CD4-positive, alpha-beta T cell treated with Interferon alpha-2 for 1 hour (primary cell): ENCODE results near the gene GTPBP6.
"Not testable (repeated sequence)": the region's sequence is repeated elsewhere in the genome, so short reads cannot be mapped to it uniquely, and the experiment has no call there.

Experiments
- DNase-seq, 2 donors: peaks; one replicate each; pipeline ENCODE4 v3.0.0-alpha.2; 2020 to 2022

Gene GTPBP6

GRCh38 chrX:287670-288069 is 30.9 kb downstream of the GTPBP6 start:
- DNase-seq: peak in 1 of 2 donors; percentile 18

- no peak for DNase-seq
Measured at GRCh38 chrX:285076-285677, 33.4 kb downstream of the GTPBP6 start.

GRCh38 chrX:283115-283845 is 35.3 kb downstream of the GTPBP6 start:
- DNase-seq: peak; percentile 85 to 91

GRCh38 chrX:282000-282681 is 36.5 kb downstream of the GTPBP6 start:
- DNase-seq: not testable (repeated sequence)

GRCh38 chrX:281166-281999 is 37.2 kb downstream of the GTPBP6 start, which contains the start of gene PLCXD1:
TSS of gene PLCXD1 (plus strand) at chrX:281381. CDS start at chrX:284188, 2,807 bp downstream.
- DNase-seq: no peak

- not testable (repeated sequence) for DNase-seq
Measured at GRCh38 chrX:280722-281121, 37.9 kb downstream of the GTPBP6 start.

GRCh38 chrX:279757-280604 is 38.6 kb downstream of the GTPBP6 start:
- not testable (repeated sequence) for DNase-seq

- DNase-seq: peak in 1 of 2 donors; percentile 12
Measured at GRCh38 chrX:276581-277201, 41.9 kb downstream of the GTPBP6 start.

GRCh38 chrX:275967-276580 is 42.5 kb downstream of the GTPBP6 start:
- peak; percentile 52 to 60 for DNase-seq

- no peak for DNase-seq
Measured at GRCh38 chrX:275476-275966, 43.1 kb downstream of the GTPBP6 start.

- DNase-seq: peak in 1 of 2 donors; percentile 41
Measured at GRCh38 chrX:274904-275475, 43.6 kb downstream of the GTPBP6 start.

GRCh38 chrX:270848-271367 is 47.7 kb downstream of the GTPBP6 start:
- no peak for DNase-seq

- no peak for DNase-seq
Measured at GRCh38 chrX:267771-268261, 50.8 kb downstream of the GTPBP6 start.

GRCh38 chrX:265502-265901 is 53.1 kb downstream of the GTPBP6 start:
- no peak for DNase-seq

- no peak for DNase-seq
Measured at GRCh38 chrX:264634-265455, 53.8 kb downstream of the GTPBP6 start.

GRCh38 chrX:264006-264405 is 54.6 kb downstream of the GTPBP6 start:
- not testable (repeated sequence) for DNase-seq

GRCh38 chrX:262381-262909 is 56.2 kb downstream of the GTPBP6 start:
- DNase-seq: no peak

GRCh38 chrX:261919-262352 is 56.7 kb downstream of the GTPBP6 start:
- DNase-seq: no peak
